B cell (primary cell): ENCODE data around the gene CYTL1.

Experiments
- EZH2 ChIP-seq: IDR thresholded peaks from 2 replicates; pipeline ENCODE4 v1.6.1; 2012; ENCODE audit warnings: borderline replicate concordance, low read depth, mild to moderate bottlenecking, moderate library complexity, low read length; ENCODE audit not compliant: insufficient read depth, poor library complexity, severe bottlenecking
- TF ChIP-seq, protein P1 (sequence below): fragments of 200-600 bp; IDR thresholded peaks from one replicate; pipeline ENCODE4 v1.8.0; 2022; ENCODE audit warnings: antibody characterized with exemption, mild to moderate bottlenecking

DNA sequence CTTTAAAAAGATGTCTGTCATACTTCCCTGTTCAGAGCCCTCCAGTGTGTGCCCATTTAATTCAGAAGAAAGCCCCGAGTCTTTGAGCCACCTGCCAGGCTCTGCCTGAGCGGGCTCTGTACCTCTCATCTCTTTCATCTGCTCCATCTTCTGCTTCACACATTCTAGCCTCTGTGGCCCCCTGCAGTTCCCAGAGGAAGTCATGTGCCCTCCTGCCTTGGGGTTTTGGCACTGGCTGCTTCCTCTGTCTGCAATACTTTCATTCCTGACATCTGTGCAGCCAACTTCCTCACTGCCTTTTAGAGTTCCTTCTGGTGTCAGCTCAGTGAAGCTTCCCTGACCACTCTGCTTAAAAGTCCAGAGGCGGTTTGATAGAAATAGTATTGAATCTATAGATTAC, 25.8 kb upstream of the CYTL1 start:
- no peak for TF ChIP-seq EZH2
- TF ChIP-seq, protein P1, sequence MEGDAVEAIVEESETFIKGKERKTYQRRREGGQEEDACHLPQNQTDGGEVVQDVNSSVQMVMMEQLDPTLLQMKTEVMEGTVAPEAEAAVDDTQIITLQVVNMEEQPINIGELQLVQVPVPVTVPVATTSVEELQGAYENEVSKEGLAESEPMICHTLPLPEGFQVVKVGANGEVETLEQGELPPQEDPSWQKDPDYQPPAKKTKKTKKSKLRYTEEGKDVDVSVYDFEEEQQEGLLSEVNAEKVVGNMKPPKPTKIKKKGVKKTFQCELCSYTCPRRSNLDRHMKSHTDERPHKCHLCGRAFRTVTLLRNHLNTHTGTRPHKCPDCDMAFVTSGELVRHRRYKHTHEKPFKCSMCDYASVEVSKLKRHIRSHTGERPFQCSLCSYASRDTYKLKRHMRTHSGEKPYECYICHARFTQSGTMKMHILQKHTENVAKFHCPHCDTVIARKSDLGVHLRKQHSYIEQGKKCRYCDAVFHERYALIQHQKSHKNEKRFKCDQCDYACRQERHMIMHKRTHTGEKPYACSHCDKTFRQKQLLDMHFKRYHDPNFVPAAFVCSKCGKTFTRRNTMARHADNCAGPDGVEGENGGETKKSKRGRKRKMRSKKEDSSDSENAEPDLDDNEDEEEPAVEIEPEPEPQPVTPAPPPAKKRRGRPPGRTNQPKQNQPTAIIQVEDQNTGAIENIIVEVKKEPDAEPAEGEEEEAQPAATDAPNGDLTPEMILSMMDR: no peak
